HepG2 (cell line): ENCODE results near the gene MEI1. TPM values are rescaled to one million over a fixed set of nuclear protein-coding genes. Genes with fewer than 3 reads are reported as not detected.

Source experiments
- ATAC-seq: fragments of 200-7000 bp; cut with Tn5 transposase; 3 replicates; pipeline ENCODE4 v1.9.1; 2020; ENCODE audit warnings: mild to moderate bottlenecking, moderate library complexity
- BruUV-seq: library from RNA; stranded (reverse); fragments of 400-500 nt; replicated peaks from 2 replicates; lab custom pipeline; 2021; lab: Mats Ljungman, UMichigan
- CTCF ChIA-PET: fragments of 300-600 bp; formaldehyde crosslinking; extraction: SDS; loops from one replicate; lab custom pipeline; 2021; ENCODE audit warnings: low total read pairs, inconsistent platforms, low intra/inter-chr PET ratio; lab: Yijun Ruan, JAX
- POLR2A ChIA-PET: fragments of 350-600 bp; sonication (Branson Sonifier 250); formaldehyde crosslinking; loops from one replicate; lab custom pipeline; 2020; ENCODE audit warnings: antibody characterized with exemption, inconsistent platforms; lab: Yijun Ruan, JAX
- DNase-seq: peaks from one replicate; pipeline ENCODE4 v3.0.0-alpha.2; 2015; ENCODE audit warnings: low spot score
- FAIRE-seq: peaks from 3 replicates; lab custom pipeline; 2011; peaks lifted over from hg19 to GRCh38; lab: Jason Lieb, UNC
- H2AFZ ChIP-seq: one replicate; pipeline ENCODE4 v1.6.1; 2011; ENCODE audit warnings: low read length, inconsistent platforms
- H3K27ac ChIP-seq: fragments of 300-600 bp; 3 replicates; pipeline ENCODE4 v1.8.0; 2011; ENCODE audit warnings: mixed run types, mild to moderate bottlenecking, mixed read lengths, low read length, inconsistent platforms; ENCODE audit not compliant: insufficient read depth; ENCODE audit errors: extremely low read length
- H3K27me3 ChIP-seq, 2 experiments: fragments of 200-600 bp in 1 of 2; 2 replicates in 1 of 2; 3 replicates in 1 of 2; pipeline versions ENCODE4 v1.6.0 to v1.8.0; 2011; ENCODE audit warnings: low read length in 2 of 2, mild to moderate bottlenecking in 2 of 2, moderate library complexity in 2 of 2, inconsistent platforms in 1 of 2; ENCODE audit not compliant: insufficient read depth in 2 of 2, control insufficient read depth in 1 of 2
- H3K36me3 ChIP-seq, 2 experiments: fragments of 200-600 bp in 1 of 2; replicated peaks in 1 of 2; 2 replicates in 1 of 2; 3 replicates in 1 of 2; pipeline versions ENCODE4 v1.5.1 to v1.8.0; 2011; ENCODE audit warnings: low read length in 2 of 2, inconsistent platforms in 1 of 2; ENCODE audit not compliant: insufficient read depth in 2 of 2, control insufficient read depth in 1 of 2
- H3K4me1 ChIP-seq: 2 replicates; pipeline ENCODE4 v1.5.1; 2012; ENCODE audit warnings: low read length, inconsistent platforms; ENCODE audit not compliant: insufficient read depth
- H3K4me2 ChIP-seq: 2 replicates; pipeline ENCODE4 v1.6.0; 2011; ENCODE audit warnings: low read depth, low read length, inconsistent platforms
- H3K4me3 ChIP-seq, 3 experiments: fragments of 200-600 bp in 1 of 3; sonication (generic), shearing (Covaris generic) in 1 of 3; replicated peaks in 1 of 3; 2 replicates each; pipeline ENCODE4 v1.5.1; 2011 to 2016; ENCODE audit warnings: low read length in 3 of 3, inconsistent platforms in 2 of 3, low read depth in 2 of 3, mild to moderate bottlenecking in 2 of 3, control low read depth in 1 of 3, mixed read lengths in 1 of 3; ENCODE audit not compliant: insufficient read depth in 1 of 3
- H3K79me2 ChIP-seq: one replicate; pipeline ENCODE4 v1.6.1; 2011; ENCODE audit warnings: low read length, inconsistent platforms; ENCODE audit not compliant: insufficient read depth
- H3K9ac ChIP-seq: 2 replicates; pipeline ENCODE4 v1.6.0; 2011; ENCODE audit warnings: mild to moderate bottlenecking, low read depth, low read length, inconsistent platforms; ENCODE audit not compliant: insufficient read depth
- H3K9me3 ChIP-seq: 2 replicates; pipeline ENCODE4 v1.5.1; 2012; ENCODE audit warnings: mild to moderate bottlenecking, low read length
- H4K20me1 ChIP-seq: 2 replicates; pipeline ENCODE4 v1.6.0; 2011; ENCODE audit warnings: inconsistent platforms, mild to moderate bottlenecking, low read length, moderate library complexity; ENCODE audit not compliant: insufficient read depth
- AKAP8 ChIP-seq: sonication (generic); formaldehyde crosslinking; IDR thresholded peaks from 2 replicates; pipeline ENCODE4 v1.5.1; 2020; ENCODE audit warnings: mild to moderate bottlenecking, missing genetic modification reagents
- ATF5 ChIP-seq: sonication (generic); formaldehyde crosslinking; IDR thresholded peaks from 2 replicates; pipeline ENCODE4 v1.4.0; 2020; ENCODE audit warnings: mild to moderate bottlenecking, low read depth, missing genetic modification reagents
- EZH2 ChIP-seq: conservative IDR thresholded peaks from 2 replicates; pipeline ENCODE4 v1.6.1; 2012; ENCODE audit warnings: mild to moderate bottlenecking, low read depth, low read length, moderate library complexity
- GABPA ChIP-seq, 2 experiments: IDR thresholded peaks; 2 replicates each; pipeline ENCODE4 v1.6.1; 2011 to 2016; ENCODE audit warnings: low read depth in 2 of 2, low read length in 1 of 2, missing biosample characterization in 1 of 2, missing genetic modification characterization in 1 of 2
- HMGA1 ChIP-seq: sonication (generic); formaldehyde crosslinking; conservative IDR thresholded peaks from 2 replicates; pipeline ENCODE4 v1.4.0; 2020; ENCODE audit warnings: missing genetic modification reagents
- POLR2AphosphoS5 ChIP-seq: IDR thresholded peaks from 2 replicates; pipeline ENCODE4 v1.6.1; 2012; ENCODE audit warnings: low read depth, low read length
- ZNF230 ChIP-seq: sonication (generic); formaldehyde crosslinking; IDR thresholded peaks from 2 replicates; pipeline ENCODE4 v1.4.0; 2020; ENCODE audit warnings: mild to moderate bottlenecking, missing genetic modification reagents
- ZNF432 ChIP-seq: sonication (generic); formaldehyde crosslinking; IDR thresholded peaks from 2 replicates; pipeline ENCODE4 v1.5.0; 2020; ENCODE audit warnings: missing genetic modification reagents, mild to moderate bottlenecking, borderline replicate concordance
- ZNF605 ChIP-seq: sonication (generic); formaldehyde crosslinking; IDR thresholded peaks from 2 replicates; pipeline ENCODE4 v1.8.0; 2022; ENCODE audit warnings: mild to moderate bottlenecking, missing genetic modification reagents
- ZNF777 ChIP-seq: sonication (generic); formaldehyde crosslinking; IDR thresholded peaks from 2 replicates; pipeline ENCODE4 v1.4.0; 2020; ENCODE audit warnings: missing genetic modification reagents
- ZSCAN22 ChIP-seq: sonication (generic); formaldehyde crosslinking; IDR thresholded peaks from 2 replicates; pipeline ENCODE4 v1.4.0; 2020; ENCODE audit warnings: mild to moderate bottlenecking, missing genetic modification reagents
- WGBS: methylation state at CpG from one replicate; pipeline ENCODE4 v1.1.6; 2017; ENCODE audit warnings: low lambda C conversion rate; 5-methylcytosine and 5-hydroxymethylcytosine counted together
- in situ Hi-C: cut with HindIII; loops from 2 replicates; pipeline ENCODE4 v1.10.0; 2017; ENCODE audit warnings: low pct_unique_long_range_greater_than_20kb; ENCODE audit not compliant: extremely low pct_ligation_motif_present
- intact Hi-C: fragments of 100-400 bp; cut with micrococcal nuclease; formaldehyde crosslinking; loops from one replicate; pipeline ENCODE4 v1.10.0; 2022; ENCODE audit not compliant: unreplicated experiment
- polyA plus RNA-seq, 8 experiments: library from polyadenylated mRNA; depleted of rRNA in 3 of 8; stranded (reverse) in 7 of 8; unstranded in 1 of 8; fragments of >200 nt; fragmentation: Illumina TruSeq in 4 of 8; extraction: Trizol in 4 of 8; gene quantifications; 2 replicates each; pipeline versions ENCODE4 v1.2.1 to v1.2.3, GENCODE V29; 2011 to 2016; ENCODE audit warnings: low read depth in 4 of 8, missing spikeins in 1 of 8, mixed read lengths in 1 of 8; ENCODE audit not compliant: insufficient read depth in 1 of 8
- total RNA-seq, 5 experiments: library from RNA; depleted of rRNA; stranded (reverse); fragments of >200 nt; fragmentation: Illumina TruSeq; extraction: Trizol; gene quantifications; 2 replicates each; pipeline ENCODE4 v1.2.3, GENCODE V29; 2016; ENCODE audit warnings: low read depth in 1 of 5

The MEI1 gene
- total and polyA plus RNA-seq, 2 of the 13 experiments (the other 11 are each of a cell fraction or from before 2014, with no cell fraction given) = 0.75 to 1.9 TPM

DNA sequence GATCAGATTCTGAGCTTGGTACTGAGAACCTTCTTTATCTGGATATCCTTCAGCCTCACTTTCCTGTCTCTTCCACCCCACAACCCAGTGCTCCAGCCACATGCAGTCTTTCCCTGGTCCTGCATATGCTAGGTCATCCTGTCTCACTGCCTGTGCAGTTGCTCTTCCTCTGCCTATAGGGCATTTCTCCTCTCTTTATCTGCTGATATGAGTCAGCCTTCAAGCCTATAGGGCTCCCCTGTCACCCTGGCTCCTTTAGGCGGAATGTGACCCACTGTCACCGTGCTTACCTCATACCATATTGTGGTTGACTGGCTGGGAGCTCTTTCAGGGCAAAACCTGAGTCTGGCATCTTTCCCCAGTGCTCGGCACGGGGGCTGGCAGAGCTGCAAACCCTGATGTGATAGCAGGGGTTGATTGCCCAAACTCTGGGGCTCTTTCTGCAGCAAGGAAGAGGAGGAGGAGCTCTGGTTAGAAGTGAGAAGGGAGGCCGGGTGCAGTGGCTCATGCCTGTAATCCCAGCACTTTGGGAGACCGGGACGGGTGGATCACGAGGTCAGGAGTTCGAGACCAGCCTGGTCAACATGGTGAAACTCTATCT lies 26.3 kb downstream of the MEI1 start:
- CTCF ChIA-PET = no interaction called here
- FAIRE-seq = no peak

GRCh38 chr22:41731609-41732008 lies 32.3 kb downstream of the MEI1 start:
- Histone ChIP-seq H3K4me2 (no peak overlapping the region), H2AFZ (no peak overlapping the region), H3K79me2 (no peaks in the 10 kb centered on the region), H3K27me3 (peaks cover 0 to 8% of the 10 kb centered on the region in 2 experiments; a peak in 2 of 5 replicates), H3K36me3 (no peaks in the 10 kb centered on the region), H3K4me1 (peaks cover 9% of the 10 kb centered on the region; the same call in 1 of the 2 replicates), H3K9me3 (no peaks in the 10 kb centered on the region), H3K27ac (no peak overlapping the region), H3K9ac (no peak overlapping the region), H4K20me1 (no peaks in the 10 kb centered on the region), H3K4me3 (no peak overlapping the region)
- CTCF ChIA-PET = no interaction called here
- ATAC-seq (no peak), DNase-seq (no peak), FAIRE-seq (no peak)
- TF ChIP-seq ATF5 (CRISPR knock-in tag) (no peak), ZNF230 (CRISPR knock-in tag) (no peak), EZH2 (no peak), POLR2AphosphoS5 (no peak), AKAP8 (CRISPR knock-in tag) (no peak), GABPA (IDR thresholded peaks at IDR 0.05; ENCODE audit: low read depth, low read length) (no peak), GABPA (CRISPR knock-in tag; IDR thresholded peaks at IDR 0.05; ENCODE audit: low read depth) (no peak), ZNF777 (CRISPR knock-in tag) (no peak), ZNF605 (CRISPR knock-in tag) (no peak), HMGA1 (CRISPR knock-in tag) (no peak), ZSCAN22 (CRISPR knock-in tag) (no peak)
- in situ Hi-C loops (no loop called here), intact Hi-C loops (no loop called here)
- 18% methylated on average over 2 of the region's 2 CpGs for WGBS
- no TSS peak for BruUV-seq
- POLR2A ChIA-PET = no interaction called here

More for the DNA sequence above, 26.3 kb downstream of the MEI1 start:
- POLR2A ChIA-PET = no interaction called here
- ATAC-seq (peak; percentile 83), DNase-seq (peak; percentile 20)
- H3K27ac ChIP-seq = no peak overlapping the region
- H4K20me1 ChIP-seq = no peaks in the 10 kb centered on the region
- H3K4me3 ChIP-seq = no peak overlapping the region
- H3K9ac ChIP-seq = no peak overlapping the region
- no peaks in the 10 kb centered on the region; a peak in 3 of 5 replicates for H3K27me3 ChIP-seq
- in situ Hi-C loops = no loop called here
- no peaks in the 10 kb centered on the region for H3K9me3 ChIP-seq
- no peak overlapping the region for H2AFZ ChIP-seq
- H3K36me3 ChIP-seq = no peaks in the 10 kb centered on the region
- H3K4me2 ChIP-seq = no peak overlapping the region
- peaks cover 9% of the 10 kb centered on the region; the same call in 1 of the 2 replicates for H3K4me1 ChIP-seq
- H3K79me2 ChIP-seq = no peaks in the 10 kb centered on the region
- intact Hi-C loops = no loop called here
- no peak for TF ChIP-seq ZNF432 (CRISPR knock-in tag)
- 16% methylated on average over 8 of the region's 9 CpGs for WGBS
- no TSS peak for BruUV-seq
